IMR-90 (cell line): ENCODE data around the gene GCDH. TPM values are rescaled to one million over a fixed set of nuclear protein-coding genes. Genes with fewer than 3 reads are reported as not detected.

Experiments used
- ATAC-seq: fragments of 200-7000 bp; cut with Tn5 transposase; 2 replicates; pipeline ENCODE4 v1.9.1; 2020; ENCODE audit warnings: low read depth, mild to moderate bottlenecking, moderate library complexity
- BruUV-seq: library from RNA; stranded (reverse); fragments of 400-500 nt; replicated peaks from 2 replicates; lab custom pipeline; 2021; lab: Mats Ljungman, UMichigan
- CTCF ChIA-PET: fragments of 300-600 bp; formaldehyde crosslinking; extraction: SDS; loops from one replicate; lab custom pipeline; 2021; ENCODE audit warnings: antibody characterized with exemption; lab: Yijun Ruan, JAX
- POLR2A ChIA-PET: fragments of 300-600 bp; sonication (Branson Sonifier 250); formaldehyde crosslinking; loops from one replicate; lab custom pipeline; 2022; ENCODE audit warnings: antibody characterized with exemption; ENCODE audit not compliant: unreplicated experiment; lab: Charles Lee
- DNase-seq: peaks from one replicate; pipeline ENCODE4 v3.0.0; 2013
- H2AFZ ChIP-seq: replicated peaks from 2 replicates; pipeline ENCODE3; 2013; ENCODE audit warnings: low read length, mild to moderate bottlenecking; ENCODE audit not compliant: poor library complexity
- H2AK5ac ChIP-seq: 2 replicates; pipeline ENCODE4 v1.6.1; 2013; ENCODE audit warnings: low read depth, low read length, inconsistent platforms
- H2AK9ac ChIP-seq: replicated peaks from 2 replicates; pipeline ENCODE3; 2013; ENCODE audit warnings: mild to moderate bottlenecking, low read depth, low read length, moderate library complexity; ENCODE audit not compliant: poor library complexity
- H2BK120ac ChIP-seq: 2 replicates; pipeline ENCODE4 v1.6.1; 2013; ENCODE audit warnings: low read depth, low read length, inconsistent platforms
- H2BK15ac ChIP-seq: 3 replicates; pipeline ENCODE4 v1.6.1; 2013; ENCODE audit warnings: low read depth, low read length, inconsistent platforms
- H2BK20ac ChIP-seq: 2 replicates; pipeline ENCODE4 v1.6.1; 2013; ENCODE audit warnings: low read depth, mild to moderate bottlenecking, inconsistent platforms, low read length, moderate library complexity
- H2BK5ac ChIP-seq: 2 replicates; pipeline ENCODE4 v1.6.1; 2013; ENCODE audit warnings: mild to moderate bottlenecking, low read depth, low read length, inconsistent platforms; ENCODE audit not compliant: poor library complexity, severe bottlenecking
- H3K14ac ChIP-seq: replicated peaks from 2 replicates; pipeline ENCODE4 v1.6.1; 2013; ENCODE audit warnings: low read depth, low read length, inconsistent platforms
- H3K18ac ChIP-seq: 2 replicates; pipeline ENCODE4 v1.6.1; 2013; ENCODE audit warnings: low read depth, low read length, control low read depth
- H3K23ac ChIP-seq: 2 replicates; pipeline ENCODE4 v1.6.1; 2013; ENCODE audit warnings: low read depth, low read length, inconsistent platforms
- H3K27ac ChIP-seq: 2 replicates; pipeline ENCODE4 v1.5.1; 2013; ENCODE audit warnings: mild to moderate bottlenecking, control low read depth, low read length; ENCODE audit not compliant: insufficient read depth
- H3K27me3 ChIP-seq: 2 replicates; pipeline ENCODE4 v1.6.1; 2013; ENCODE audit warnings: low read length; ENCODE audit not compliant: control insufficient read depth, insufficient read depth
- H3K36me3 ChIP-seq: 2 replicates; pipeline ENCODE4 v1.6.1; 2013; ENCODE audit warnings: low read length, mixed read lengths; ENCODE audit not compliant: control insufficient read depth, insufficient read depth
- H3K4ac ChIP-seq: 2 replicates; pipeline ENCODE4 v1.6.1; 2013; ENCODE audit warnings: low read depth, low read length, inconsistent platforms
- H3K4me1 ChIP-seq: 2 replicates; pipeline ENCODE4 v1.6.1; 2013; ENCODE audit warnings: low read length, mixed read lengths; ENCODE audit not compliant: control insufficient read depth, insufficient read depth
- H3K4me2 ChIP-seq: 2 replicates; pipeline ENCODE4 v1.6.1; 2013; ENCODE audit warnings: low read depth, mild to moderate bottlenecking, control low read depth, low read length, moderate library complexity
- H3K4me3 ChIP-seq: 2 replicates; pipeline ENCODE4 v1.5.1; 2013; ENCODE audit warnings: low read depth, mild to moderate bottlenecking, control low read depth, low read length, moderate library complexity; ENCODE audit not compliant: insufficient read depth
- H3K56ac ChIP-seq: 2 replicates; pipeline ENCODE4 v1.6.1; 2013; ENCODE audit warnings: low read length, inconsistent platforms; ENCODE audit not compliant: insufficient read depth; ENCODE audit errors: extremely low read depth
- H3K79me1 ChIP-seq, 2 experiments: 2 replicates each; pipeline ENCODE4 v1.6.1; 2013; ENCODE audit warnings: low read length in 2 of 2, inconsistent platforms in 1 of 2, low read depth in 1 of 2
- H3K9ac ChIP-seq: 2 replicates; pipeline ENCODE4 v1.6.1; 2013; ENCODE audit warnings: low read depth, low read length, control low read depth
- H3K9me1 ChIP-seq: 2 replicates; pipeline ENCODE4 v1.6.1; 2013; ENCODE audit warnings: low read length, inconsistent platforms; ENCODE audit not compliant: insufficient read depth
- H3K9me3 ChIP-seq: 2 replicates; pipeline ENCODE4 v1.6.1; 2013; ENCODE audit warnings: low read length; ENCODE audit not compliant: control insufficient read depth, insufficient read depth
- H4K20me1 ChIP-seq: 2 replicates; pipeline ENCODE4 v1.6.1; 2013; ENCODE audit warnings: low read length, inconsistent platforms; ENCODE audit not compliant: insufficient read depth
- H4K5ac ChIP-seq: 2 replicates; pipeline ENCODE4 v1.6.1; 2013; ENCODE audit warnings: mild to moderate bottlenecking, low read depth, low read length, control low read depth
- H4K8ac ChIP-seq, 2 experiments: 2 replicates each; pipeline ENCODE4 v1.6.1; 2013; ENCODE audit warnings: low read depth in 2 of 2, low read length in 2 of 2, control low read depth in 1 of 2, inconsistent platforms in 1 of 2
- H4K91ac ChIP-seq: 2 replicates; pipeline ENCODE4 v1.6.1; 2013; ENCODE audit warnings: low read depth, low read length, inconsistent platforms; ENCODE audit not compliant: insufficient read depth
- BHLHE40 ChIP-seq: fragments of 150-350 bp; IDR thresholded peaks from 2 replicates; pipeline ENCODE4 v1.6.1; 2016; ENCODE audit warnings: mild to moderate bottlenecking, low read depth, low read length
- FOS ChIP-seq: fragments of 150-350 bp; IDR thresholded peaks from 2 replicates; pipeline ENCODE4 v1.6.1; 2016; ENCODE audit warnings: low read depth, low read length
- MAFK ChIP-seq: IDR thresholded peaks from 2 replicates; pipeline ENCODE4 v1.6.1; 2012; ENCODE audit warnings: low read depth, low read length, improper control_type of control experiment
- RAD21 ChIP-seq: IDR thresholded peaks from 2 replicates; pipeline ENCODE4 v1.6.1; 2012; ENCODE audit warnings: low read length, improper control_type of control experiment
- RCOR1 ChIP-seq: IDR thresholded peaks from 2 replicates; pipeline ENCODE4 v1.6.1; 2012; ENCODE audit warnings: mild to moderate bottlenecking, low read length, improper control_type of control experiment; ENCODE audit not compliant: insufficient replicate concordance
- SMC3 ChIP-seq: fragments of 150-350 bp; IDR thresholded peaks from 2 replicates; pipeline ENCODE4 v1.6.1; 2016; ENCODE audit warnings: low read depth, mild to moderate bottlenecking, antibody characterized with exemption, low read length, moderate library complexity
- USF2 ChIP-seq: fragments of 150-350 bp; IDR thresholded peaks from 2 replicates; pipeline ENCODE4 v1.6.1; 2017; ENCODE audit warnings: mild to moderate bottlenecking, antibody characterized with exemption, low read length, low read depth
- WGBS, 2 experiments: methylation state at CpG; one replicate each; pipeline versions ENCODE4 v1.1.5 to v1.1.7; 2013; ENCODE audit warnings: missing lambda C conversion rate in 2 of 2; ENCODE audit not compliant: insufficient read length in 1 of 2; ENCODE audit errors: extremely low coverage in 2 of 2; 5-methylcytosine and 5-hydroxymethylcytosine counted together
- dilution Hi-C: fragments of 300-500 bp; cut with HindIII; formaldehyde crosslinking; loops from one replicate; pipeline ENCODE4 v1.14.3; 2018; ENCODE audit warnings: low sequenced_read_pairs; ENCODE audit not compliant: unreplicated experiment
- in situ Hi-C: fragments of 300-500 bp; cut with MboI; formaldehyde crosslinking; loops from 3 replicates; pipeline ENCODE4 v1.14.3; 2019; ENCODE audit warnings: low sequenced_read_pairs, inconsistent platforms, mixed read lengths
- intact Hi-C: fragments of 100-400 bp; cut with micrococcal nuclease; formaldehyde crosslinking; loops from 2 replicates; pipeline ENCODE4 v1.10.0; 2022
- polyA plus RNA-seq, 3 experiments: library from polyadenylated mRNA; depleted of rRNA; stranded (reverse); fragments of >200 nt; gene quantifications; 2 replicates each; pipeline ENCODE4 v1.2.3, GENCODE V29; 2012; ENCODE audit warnings: low replicate concordance in 1 of 3
- total RNA-seq: library from RNA; depleted of rRNA; stranded (reverse); fragments of >200 nt; gene quantifications from 2 replicates; pipeline ENCODE4 v1.2.3, GENCODE V29; 2012
- TF ChIP-seq, protein P1 (sequence below): conservative IDR thresholded peaks from 2 replicates; pipeline ENCODE4 v1.5.1; 2012; ENCODE audit warnings: mild to moderate bottlenecking, low read depth, low read length, improper control_type of control experiment
- TF ChIP-seq, protein P2 (sequence below): fragments of 150-350 bp; IDR thresholded peaks from 2 replicates; pipeline ENCODE4 v1.6.1; 2016; ENCODE audit warnings: low read depth, mild to moderate bottlenecking, low read length, moderate library complexity, borderline replicate concordance

GCDH gene
- total and polyA plus RNA-seq, 2 of the 4 experiments (the other 2 are of a cell fraction) = 27.7 to 41.6 TPM

- no peak for DNase-seq
- Histone ChIP-seq H4K5ac (no peak overlapping the region), H4K20me1 (no peaks in the 10 kb centered on the region), H3K18ac (no peak overlapping the region), H3K9ac (peak overlapping the region; percentile 44), H3K14ac (no peak overlapping the region), H3K27ac (peak overlapping the region; percentile 3; the same call in 1 of the 2 replicates), H2AK9ac (peak overlapping the region; percentile 70), H3K23ac (no peak overlapping the region), H2BK20ac (no peak overlapping the region), H2AFZ (peak overlapping the region; percentile 98), H2BK5ac (no peak overlapping the region), H3K4me2 (peak overlapping the region; percentile 94), H3K4me3 (peak overlapping the region; percentile 78), H2BK15ac (no peak overlapping the region), H4K91ac (no peak overlapping the region), H3K9me3 (no peaks in the 10 kb centered on the region), H3K56ac (no peak overlapping the region), H3K36me3 (peaks cover 14% of the 10 kb centered on the region), H3K4ac (no peak overlapping the region), H3K79me1 (peaks cover 10 to 12% of the 10 kb centered on the region in 2 experiments; a peak in 3 of 4 replicates), H2AK5ac (no peak overlapping the region), H3K9me1 (no peaks in the 10 kb centered on the region), H2BK120ac (no peak overlapping the region), H3K4me1 (peaks cover 6% of the 10 kb centered on the region), H4K8ac (peak overlapping the region in 1 of 2 experiments; percentile 72; a peak in 1 of 4 replicates), H3K27me3 (peaks cover 14% of the 10 kb centered on the region)
- CTCF ChIA-PET = no interaction called here
- 0% methylated on average over 7 of the region's 26 CpGs; no CpG with 5 or more reads in 1 of the 2 experiments for WGBS, 2 experiments
- POLR2A ChIA-PET = no interaction called here
- ATAC-seq = no peak
- intact Hi-C loops = loop anchor here (2.0 kb wide), 1 partner anchor 73 kb away; no protein-coding TSS in a partner anchor
- TF ChIP-seq, protein P1, sequence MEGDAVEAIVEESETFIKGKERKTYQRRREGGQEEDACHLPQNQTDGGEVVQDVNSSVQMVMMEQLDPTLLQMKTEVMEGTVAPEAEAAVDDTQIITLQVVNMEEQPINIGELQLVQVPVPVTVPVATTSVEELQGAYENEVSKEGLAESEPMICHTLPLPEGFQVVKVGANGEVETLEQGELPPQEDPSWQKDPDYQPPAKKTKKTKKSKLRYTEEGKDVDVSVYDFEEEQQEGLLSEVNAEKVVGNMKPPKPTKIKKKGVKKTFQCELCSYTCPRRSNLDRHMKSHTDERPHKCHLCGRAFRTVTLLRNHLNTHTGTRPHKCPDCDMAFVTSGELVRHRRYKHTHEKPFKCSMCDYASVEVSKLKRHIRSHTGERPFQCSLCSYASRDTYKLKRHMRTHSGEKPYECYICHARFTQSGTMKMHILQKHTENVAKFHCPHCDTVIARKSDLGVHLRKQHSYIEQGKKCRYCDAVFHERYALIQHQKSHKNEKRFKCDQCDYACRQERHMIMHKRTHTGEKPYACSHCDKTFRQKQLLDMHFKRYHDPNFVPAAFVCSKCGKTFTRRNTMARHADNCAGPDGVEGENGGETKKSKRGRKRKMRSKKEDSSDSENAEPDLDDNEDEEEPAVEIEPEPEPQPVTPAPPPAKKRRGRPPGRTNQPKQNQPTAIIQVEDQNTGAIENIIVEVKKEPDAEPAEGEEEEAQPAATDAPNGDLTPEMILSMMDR = no peak
- TF ChIP-seq BHLHE40 (no peak), FOS (no peak), MAFK (no peak), RAD21 (no peak), SMC3 (no peak), RCOR1 (no peak), USF2 (no peak)
- TF ChIP-seq, protein P2, sequence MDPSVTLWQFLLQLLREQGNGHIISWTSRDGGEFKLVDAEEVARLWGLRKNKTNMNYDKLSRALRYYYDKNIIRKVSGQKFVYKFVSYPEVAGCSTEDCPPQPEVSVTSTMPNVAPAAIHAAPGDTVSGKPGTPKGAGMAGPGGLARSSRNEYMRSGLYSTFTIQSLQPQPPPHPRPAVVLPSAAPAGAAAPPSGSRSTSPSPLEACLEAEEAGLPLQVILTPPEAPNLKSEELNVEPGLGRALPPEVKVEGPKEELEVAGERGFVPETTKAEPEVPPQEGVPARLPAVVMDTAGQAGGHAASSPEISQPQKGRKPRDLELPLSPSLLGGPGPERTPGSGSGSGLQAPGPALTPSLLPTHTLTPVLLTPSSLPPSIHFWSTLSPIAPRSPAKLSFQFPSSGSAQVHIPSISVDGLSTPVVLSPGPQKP = no peak
- in situ Hi-C loops = no loop called here
- dilution Hi-C loops = no loop called here
- BruUV-seq = no TSS peak
These were observed 627 bp downstream of the GCDH start for GRCh38 chr19:12891553-12892021.
